GM12878 (cell line): Measurements from ENCODE around the gene SMIM31.

Experiments used
- BRCA1 ChIP-seq: IDR thresholded peaks from 2 replicates; pipeline ENCODE4 v1.6.1; 2011; ENCODE audit warnings: low read depth, low read length, improper control_type of control experiment
- CEBPB ChIP-seq, 2 experiments: fragments of 150-350 bp in 1 of 2; IDR thresholded peaks; 2 replicates each; pipeline ENCODE4 v1.6.1; 2012 to 2014; ENCODE audit warnings: low read depth in 2 of 2, low read length in 2 of 2, borderline replicate concordance in 1 of 2, inconsistent platforms in 1 of 2
- CTCF ChIP-seq, 3 experiments: IDR thresholded peaks in 2 of 3; conservative IDR thresholded peaks in 1 of 3; 2 replicates each; pipeline ENCODE4 v1.5.1; 2011; ENCODE audit warnings: low read depth in 3 of 3, low read length in 3 of 3, mild to moderate bottlenecking in 3 of 3, control low read depth in 2 of 3, moderate library complexity in 2 of 3, inconsistent platforms in 1 of 3, mixed read lengths in 1 of 3; ENCODE audit not compliant: control insufficient read depth in 2 of 3, insufficient read depth in 1 of 3; ENCODE audit errors: extremely low read depth in 1 of 3
- FOS ChIP-seq: IDR thresholded peaks from 3 replicates; pipeline ENCODE4 v1.6.1; 2011; ENCODE audit warnings: borderline replicate concordance; ENCODE audit not compliant: insufficient read length; ENCODE audit errors: extremely low read depth
- IKZF1 ChIP-seq: fragments of 450-650 bp; conservative IDR thresholded peaks from 2 replicates; pipeline ENCODE4 v1.6.1; 2017; ENCODE audit warnings: antibody characterized with exemption, mild to moderate bottlenecking
- IRF5 ChIP-seq: fragments of 450-650 bp; IDR thresholded peaks from 2 replicates; pipeline ENCODE4 v1.6.1; 2017; ENCODE audit warnings: borderline replicate concordance
- MXI1 ChIP-seq: fragments of 150-350 bp; IDR thresholded peaks from 2 replicates; pipeline ENCODE4 v1.6.1; 2011; ENCODE audit warnings: low read depth, mild to moderate bottlenecking, inconsistent platforms, low read length, improper control_type of control experiment
- POLR2AphosphoS5 ChIP-seq: IDR thresholded peaks from 2 replicates; pipeline ENCODE4 v1.6.1; 2011; ENCODE audit warnings: mild to moderate bottlenecking, low read length, inconsistent platforms
- SMC3 ChIP-seq: IDR thresholded peaks from 2 replicates; pipeline ENCODE4 v1.6.1; 2011; ENCODE audit warnings: low read length, improper control_type of control experiment, borderline replicate concordance
- SREBF1 ChIP-seq: IDR thresholded peaks from 2 replicates; pipeline ENCODE4 v1.6.1; 2012; ENCODE audit warnings: mild to moderate bottlenecking, low read length
- STAT1 ChIP-seq: fragments of 450-650 bp; conservative IDR thresholded peaks from 2 replicates; pipeline ENCODE4 v1.6.1; 2014; ENCODE audit warnings: antibody characterized with exemption, mild to moderate bottlenecking
- TF ChIP-seq, protein P1 (sequence below): IDR thresholded peaks from 2 replicates; pipeline ENCODE4 v1.6.1; 2012; ENCODE audit warnings: low read length, inconsistent platforms
- TF ChIP-seq, protein P2 (sequence below): IDR thresholded peaks from 2 replicates; pipeline ENCODE4 v1.6.1; 2011; ENCODE audit warnings: low read depth, low read length, improper control_type of control experiment, borderline replicate concordance
- TF ChIP-seq, protein P3 (sequence below): IDR thresholded peaks from 2 replicates; pipeline ENCODE4 v1.6.1; 2012; ENCODE audit warnings: low read depth, low read length, improper control_type of control experiment

DNA sequence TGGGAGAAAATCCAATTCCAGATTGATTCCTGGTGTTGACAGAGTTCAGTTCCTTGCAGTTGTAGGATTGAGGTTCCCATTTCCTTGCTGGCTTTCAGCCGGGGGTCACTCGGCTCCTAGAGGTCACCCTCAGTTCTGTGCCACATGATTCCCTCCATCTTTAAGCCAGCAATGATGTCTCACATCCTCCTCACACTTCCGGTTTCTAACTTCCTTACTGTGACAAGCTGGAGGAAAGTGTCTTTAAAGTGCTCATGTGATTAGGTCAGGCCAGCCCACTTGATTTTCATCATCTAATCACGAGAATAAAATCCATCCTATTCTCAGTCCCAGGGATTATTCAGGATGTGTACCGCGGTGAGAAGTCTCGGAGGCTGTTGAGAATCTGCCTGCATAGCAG, 19.4 kb upstream of the SMIM31 start:
- no peak for TF ChIP-seq STAT1
- TF ChIP-seq MXI1: no peak
- TF ChIP-seq SREBF1: no peak
- no peak for TF ChIP-seq FOS
- TF ChIP-seq CTCF (IDR thresholded peaks at IDR 0.05 in 2 of 3, conservative IDR thresholded peaks at IDR 0.05 in 1 of 3; ENCODE audit: control insufficient read depth in 2 of 3, extremely low read depth in 1 of 3, insufficient read depth in 1 of 3, low read depth in 3 of 3, low read length in 3 of 3): no peak
- TF ChIP-seq POLR2AphosphoS5: no peak
- TF ChIP-seq IKZF1: no peak
- TF ChIP-seq, protein P1, sequence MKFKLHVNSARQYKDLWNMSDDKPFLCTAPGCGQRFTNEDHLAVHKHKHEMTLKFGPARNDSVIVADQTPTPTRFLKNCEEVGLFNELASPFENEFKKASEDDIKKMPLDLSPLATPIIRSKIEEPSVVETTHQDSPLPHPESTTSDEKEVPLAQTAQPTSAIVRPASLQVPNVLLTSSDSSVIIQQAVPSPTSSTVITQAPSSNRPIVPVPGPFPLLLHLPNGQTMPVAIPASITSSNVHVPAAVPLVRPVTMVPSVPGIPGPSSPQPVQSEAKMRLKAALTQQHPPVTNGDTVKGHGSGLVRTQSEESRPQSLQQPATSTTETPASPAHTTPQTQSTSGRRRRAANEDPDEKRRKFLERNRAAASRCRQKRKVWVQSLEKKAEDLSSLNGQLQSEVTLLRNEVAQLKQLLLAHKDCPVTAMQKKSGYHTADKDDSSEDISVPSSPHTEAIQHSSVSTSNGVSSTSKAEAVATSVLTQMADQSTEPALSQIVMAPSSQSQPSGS: no peak
- TF ChIP-seq CEBPB (IDR thresholded peaks at IDR 0.05; ENCODE audit: borderline replicate concordance in 1 of 2, low read depth in 2 of 2, low read length in 2 of 2): no peak
- TF ChIP-seq SMC3: no peak
- TF ChIP-seq, protein P2, sequence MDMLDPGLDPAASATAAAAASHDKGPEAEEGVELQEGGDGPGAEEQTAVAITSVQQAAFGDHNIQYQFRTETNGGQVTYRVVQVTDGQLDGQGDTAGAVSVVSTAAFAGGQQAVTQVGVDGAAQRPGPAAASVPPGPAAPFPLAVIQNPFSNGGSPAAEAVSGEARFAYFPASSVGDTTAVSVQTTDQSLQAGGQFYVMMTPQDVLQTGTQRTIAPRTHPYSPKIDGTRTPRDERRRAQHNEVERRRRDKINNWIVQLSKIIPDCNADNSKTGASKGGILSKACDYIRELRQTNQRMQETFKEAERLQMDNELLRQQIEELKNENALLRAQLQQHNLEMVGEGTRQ: no peak
- no peak for TF ChIP-seq BRCA1
- TF ChIP-seq, protein P3, sequence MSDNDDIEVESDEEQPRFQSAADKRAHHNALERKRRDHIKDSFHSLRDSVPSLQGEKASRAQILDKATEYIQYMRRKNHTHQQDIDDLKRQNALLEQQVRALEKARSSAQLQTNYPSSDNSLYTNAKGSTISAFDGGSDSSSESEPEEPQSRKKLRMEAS: no peak
- TF ChIP-seq IRF5: no peak
